Adrenal gland (tissue), 5 donors: ENCODE measurements around the gene SSBP3.

Source experiments
- POLR2A ChIP-seq, 2 donors: fragments of 450-650 bp; IDR thresholded peaks; one replicate each; pipeline ENCODE4 v1.6.1; 2017; ENCODE audit warnings: antibody characterized with exemption in 2 of 2, mild to moderate bottlenecking in 2 of 2, moderate library complexity in 1 of 2
- TF ChIP-seq, protein P1 (sequence below), 6 experiments: fragments of 450-650 bp in 4 of 6; fragments of 200-600 bp in 2 of 6; sonication (generic) in 1 of 6; IDR thresholded peaks; 1 replicate in 5 of 6; 2 replicates in 1 of 6; pipeline versions ENCODE4 v1.5.1 to v1.8.0; 2016 to 2021; ENCODE audit warnings: antibody characterized with exemption in 6 of 6, mild to moderate bottlenecking in 2 of 6, moderate library complexity in 1 of 6
- donor health status: DM: no; HTN: no; CAD: no.

DNA sequence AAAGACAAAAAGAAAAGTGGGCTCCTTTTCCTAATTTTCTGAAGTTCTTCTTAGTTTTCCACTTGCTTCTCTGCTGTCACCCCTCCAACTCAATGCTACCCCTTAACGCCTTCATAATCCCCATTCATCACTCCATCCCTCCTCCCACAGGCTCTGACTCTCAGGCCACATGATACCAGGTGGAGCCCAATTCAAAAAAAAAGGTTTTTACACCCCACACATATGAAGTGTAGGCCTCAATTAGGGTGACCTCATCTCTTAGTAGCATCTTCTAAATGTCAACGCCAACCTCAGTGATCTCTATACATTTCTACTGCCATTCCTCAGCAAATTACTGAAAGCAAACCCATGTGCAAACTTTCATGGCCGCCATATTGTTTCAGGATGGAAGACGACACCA is 6.4 kb downstream of the SSBP3 start:
- TF ChIP-seq, protein P1, sequence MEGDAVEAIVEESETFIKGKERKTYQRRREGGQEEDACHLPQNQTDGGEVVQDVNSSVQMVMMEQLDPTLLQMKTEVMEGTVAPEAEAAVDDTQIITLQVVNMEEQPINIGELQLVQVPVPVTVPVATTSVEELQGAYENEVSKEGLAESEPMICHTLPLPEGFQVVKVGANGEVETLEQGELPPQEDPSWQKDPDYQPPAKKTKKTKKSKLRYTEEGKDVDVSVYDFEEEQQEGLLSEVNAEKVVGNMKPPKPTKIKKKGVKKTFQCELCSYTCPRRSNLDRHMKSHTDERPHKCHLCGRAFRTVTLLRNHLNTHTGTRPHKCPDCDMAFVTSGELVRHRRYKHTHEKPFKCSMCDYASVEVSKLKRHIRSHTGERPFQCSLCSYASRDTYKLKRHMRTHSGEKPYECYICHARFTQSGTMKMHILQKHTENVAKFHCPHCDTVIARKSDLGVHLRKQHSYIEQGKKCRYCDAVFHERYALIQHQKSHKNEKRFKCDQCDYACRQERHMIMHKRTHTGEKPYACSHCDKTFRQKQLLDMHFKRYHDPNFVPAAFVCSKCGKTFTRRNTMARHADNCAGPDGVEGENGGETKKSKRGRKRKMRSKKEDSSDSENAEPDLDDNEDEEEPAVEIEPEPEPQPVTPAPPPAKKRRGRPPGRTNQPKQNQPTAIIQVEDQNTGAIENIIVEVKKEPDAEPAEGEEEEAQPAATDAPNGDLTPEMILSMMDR (IDR thresholded peaks at IDR 0.05) = no peak
- no peak for TF ChIP-seq POLR2A (IDR thresholded peaks at IDR 0.05)
